ENCODE results near the gene HOATZ.

HOATZ gene

GRCh38 chr11:111550258-111550657, 35.7 kb downstream of the HOATZ start:
- DNase-seq: no peak

- no peak for DNase-seq
Measured at GRCh38 chr11:111554532-111554931, 40.0 kb downstream of the HOATZ start.

- DNase-seq: no peak
Measured at GRCh38 chr11:111555255-111555654, 40.7 kb downstream of the HOATZ start.

- no peak for DNase-seq
Measured at GRCh38 chr11:111557425-111558111, 43.0 kb downstream of the HOATZ start.

GRCh38 chr11:111559800-111560464, 45.4 kb downstream of the HOATZ start:
- no peak for DNase-seq

- no peak for DNase-seq
Measured at GRCh38 chr11:111560800-111561199, 46.2 kb downstream of the HOATZ start.

- no peak for DNase-seq
Measured at GRCh38 chr11:111561306-111561705, 46.7 kb downstream of the HOATZ start.

GRCh38 chr11:111561791-111562325, 47.3 kb downstream of the HOATZ start:
- peak; percentile 78 for DNase-seq

GRCh38 chr11:111562692-111563389, 48.3 kb downstream of the HOATZ start:
- no peak for DNase-seq

GRCh38 chr11:111565114-111565720, 50.6 kb downstream of the HOATZ start:
- peak; percentile 72 for DNase-seq

GRCh38 chr11:111566324-111566723, 51.7 kb downstream of the HOATZ start:
- no peak for DNase-seq

GRCh38 chr11:111569476-111569875, 54.9 kb downstream of the HOATZ start:
- no peak for DNase-seq

GRCh38 chr11:111570796-111571195, 56.2 kb downstream of the HOATZ start:
- no peak for DNase-seq

GRCh38 chr11:111571829-111572501, 57.4 kb downstream of the HOATZ start:
- DNase-seq: no peak

- no peak for DNase-seq
Measured at GRCh38 chr11:111572581-111572980, 58.0 kb downstream of the HOATZ start.

- no peak for DNase-seq
Measured at GRCh38 chr11:111573821-111574249, 59.3 kb downstream of the HOATZ start.

- no peak for DNase-seq
Measured at GRCh38 chr11:111574373-111575225, 60.0 kb downstream of the HOATZ start.

GRCh38 chr11:111575740-111576139, 61.2 kb downstream of the HOATZ start:
- DNase-seq: no peak

GRCh38 chr11:111577821-111578220, 63.2 kb downstream of the HOATZ start:
- DNase-seq: no peak

- DNase-seq: no peak
Measured at GRCh38 chr11:111581341-111581740, 66.8 kb downstream of the HOATZ start.

GRCh38 chr11:111582163-111582562, 67.6 kb downstream of the HOATZ start:
- no peak for DNase-seq

- no peak for DNase-seq
Measured at GRCh38 chr11:111582881-111583280, 68.3 kb downstream of the HOATZ start.

All from islet precursor cell (in vitro differentiated cells).